ENCODE measurements around the gene BBLN.
A peak's percentile ranks its signal among the peaks of the same experiment; 100 is the strongest.
"Not testable (repeated sequence)": the region's sequence is repeated elsewhere in the genome, so short reads cannot be mapped to it uniquely, and the experiment has no call there.

Gene BBLN

DNA sequence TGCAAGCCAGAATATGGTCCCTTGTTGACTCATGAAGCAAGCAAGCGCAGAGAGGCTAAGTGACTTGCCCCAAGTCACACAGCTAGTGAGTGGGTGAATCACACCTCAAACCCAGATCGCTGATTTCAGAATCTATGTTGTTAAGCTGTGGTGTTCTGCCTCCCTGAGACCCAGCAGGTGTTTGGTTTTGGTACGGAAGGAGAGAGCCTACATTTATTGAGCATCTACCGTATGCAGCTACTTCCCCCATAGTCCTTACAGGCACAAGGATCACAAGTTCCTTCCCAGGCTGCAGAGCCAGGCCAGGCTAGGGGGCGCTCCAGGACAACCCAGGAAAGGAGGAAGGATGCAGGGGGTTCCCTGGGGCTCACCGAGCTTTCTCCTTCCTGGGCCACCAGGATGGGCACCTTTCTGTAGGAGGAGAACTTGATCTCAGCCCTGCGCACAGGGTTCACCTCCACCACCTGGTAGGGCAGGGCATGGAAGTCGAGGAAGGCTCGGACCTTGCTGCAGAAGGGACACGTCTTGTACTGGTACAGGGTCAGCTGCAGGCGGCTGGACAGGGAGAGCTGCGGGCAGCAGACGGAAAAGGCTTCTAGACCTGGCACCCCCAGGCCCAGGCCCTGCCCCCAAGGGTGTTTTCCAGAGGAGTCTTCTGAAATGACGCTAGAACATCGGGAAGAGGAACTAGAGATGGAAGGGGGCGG lies 35.0 kb upstream of the BBLN start:
- no peak for DNase-seq

DNA sequence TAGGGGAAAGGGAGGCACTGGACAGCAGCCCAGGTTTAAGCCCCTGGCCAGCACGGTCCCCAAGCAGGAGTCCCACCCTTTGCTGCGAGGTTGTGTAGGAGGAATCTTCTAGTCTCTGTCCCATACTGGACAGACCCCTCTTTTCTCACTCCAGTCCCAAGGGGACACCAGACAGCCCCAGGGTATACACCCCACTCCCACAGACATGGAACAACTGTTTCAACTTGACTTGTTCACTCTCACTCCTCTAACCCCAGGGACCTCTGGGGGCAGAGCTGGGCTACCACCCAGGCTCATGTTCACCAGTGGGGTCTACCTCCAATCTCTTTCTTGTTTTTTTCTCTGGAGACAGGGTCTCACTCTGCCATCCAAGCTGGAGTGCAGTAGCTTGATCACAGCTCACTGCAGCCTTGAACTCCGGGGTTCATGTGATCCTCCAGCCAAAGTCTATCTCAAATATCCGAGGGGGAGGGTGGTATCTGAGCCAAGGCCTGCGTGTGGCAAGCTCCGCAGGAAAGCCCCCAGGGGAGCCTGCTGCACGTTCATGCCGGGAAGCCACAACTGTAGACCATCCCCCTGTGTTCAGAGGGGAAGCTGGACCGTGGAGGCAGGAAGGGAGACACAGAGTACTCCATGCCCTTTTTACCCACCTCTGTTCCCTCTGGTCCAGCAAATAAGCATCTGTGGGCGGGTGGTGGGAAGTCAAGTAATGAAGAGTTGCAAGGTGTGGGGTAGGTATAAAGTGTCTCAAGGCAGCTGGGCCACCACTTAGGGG lies 34.3 kb upstream of the BBLN start:
- DNase-seq: no peak

DNA sequence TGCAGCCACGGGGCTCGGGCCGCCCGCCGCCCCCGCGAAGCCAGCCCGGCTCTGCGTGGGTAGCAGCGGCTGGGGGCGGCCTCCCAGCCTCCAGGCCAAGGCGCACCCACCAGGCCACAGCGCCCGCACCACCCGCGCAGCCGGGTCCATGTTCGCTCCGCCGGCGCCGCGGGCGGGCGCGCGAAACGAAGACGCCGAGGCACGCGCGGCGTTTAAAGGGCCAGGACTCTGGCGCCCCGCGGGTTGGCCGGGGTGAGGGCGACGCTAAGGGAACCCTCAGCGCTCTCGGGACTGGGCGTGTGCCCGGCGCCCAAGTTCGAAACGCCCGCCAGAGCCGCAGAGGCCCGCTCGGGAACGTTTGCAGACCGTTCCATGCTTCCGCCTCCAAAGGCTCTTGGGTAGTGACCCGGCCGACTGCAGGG lies 32.5 kb upstream of the BBLN start, which contains the start of gene PTGES2:
TSS of gene PTGES2 (minus strand) at position 162 of the 422 bp plus-strand sequence. CDS start at position 150, 12 bp downstream.
- peak; percentile 67 for DNase-seq

DNA sequence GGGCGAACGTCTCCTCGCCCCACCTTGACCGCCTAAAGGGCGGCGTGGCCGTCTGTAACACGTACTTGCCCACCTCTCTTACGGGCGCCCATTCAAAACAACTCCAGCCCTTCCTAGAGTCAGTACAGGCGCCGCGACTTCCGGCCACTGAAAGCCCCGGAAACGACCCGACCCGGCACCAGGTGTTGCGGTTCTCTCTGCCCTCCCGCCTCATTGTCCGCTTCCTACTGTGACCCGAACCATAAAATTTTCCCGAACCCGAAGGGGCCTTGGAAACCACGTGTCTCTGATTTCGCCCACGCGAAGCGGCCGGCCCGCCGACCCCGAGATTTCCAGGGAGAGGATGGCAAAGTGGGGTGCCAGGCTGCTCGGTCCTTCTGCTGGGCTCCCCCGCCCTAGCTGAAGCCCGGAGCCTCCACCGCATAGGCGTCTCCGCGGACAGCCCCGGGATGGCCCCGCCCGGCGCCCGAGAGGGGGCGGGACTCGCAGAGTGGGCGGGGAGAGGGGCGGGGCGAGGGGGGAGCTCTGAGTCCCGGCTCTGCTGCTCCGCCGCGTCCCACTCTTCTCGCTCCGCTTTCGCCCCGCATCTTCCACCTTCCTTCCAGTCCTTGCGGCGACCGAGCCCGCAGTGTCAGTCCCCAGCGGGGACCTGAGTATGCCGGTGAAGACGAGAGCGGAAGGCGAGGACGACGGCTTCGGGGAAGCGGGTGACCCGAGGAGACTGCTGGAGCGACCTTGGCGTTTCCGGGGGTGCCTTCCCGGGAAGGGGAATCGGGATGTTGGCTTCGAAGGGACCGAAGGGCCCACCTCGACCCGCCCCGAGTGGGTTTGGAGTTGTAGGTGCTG lies 31.9 kb upstream of the BBLN start:
- peak; percentile 57 for DNase-seq

DNA sequence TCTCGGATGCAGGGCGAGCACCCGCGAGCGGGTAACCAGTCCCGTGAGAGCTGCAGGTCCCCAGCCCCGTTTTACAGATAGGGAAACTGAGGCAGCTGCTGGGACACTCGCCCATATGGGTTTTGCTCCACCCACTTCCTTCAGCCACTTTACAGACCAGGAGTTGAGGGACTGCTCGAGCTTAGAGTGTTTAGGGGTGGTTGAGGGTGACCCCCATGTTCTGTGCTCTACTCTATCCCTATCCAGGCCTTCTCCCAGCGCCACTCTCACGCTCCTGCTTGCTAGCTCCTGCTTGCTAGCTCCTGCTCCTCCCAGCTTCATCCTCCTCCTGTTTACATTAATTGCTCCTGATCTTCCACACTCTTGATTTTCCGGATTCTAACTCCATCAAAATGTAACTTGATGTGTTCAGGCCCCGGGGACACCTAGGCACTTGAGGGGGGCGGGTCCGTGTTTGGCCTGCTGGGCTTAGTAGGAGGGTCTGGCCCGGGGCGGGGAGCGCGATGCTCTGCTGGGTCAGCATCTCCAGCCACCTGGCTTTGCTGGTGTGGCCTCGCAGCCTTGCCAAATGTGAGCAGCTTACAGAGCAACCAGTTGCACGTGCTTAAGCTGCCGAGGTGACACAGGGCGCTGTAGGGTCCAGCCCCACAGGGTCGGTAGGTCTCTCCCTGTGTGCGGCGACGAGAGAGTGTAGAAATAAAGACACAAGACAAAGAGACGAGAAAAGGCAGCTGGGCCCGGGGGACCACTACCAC lies 31.1 kb upstream of the BBLN start:
- no peak for DNase-seq

DNA sequence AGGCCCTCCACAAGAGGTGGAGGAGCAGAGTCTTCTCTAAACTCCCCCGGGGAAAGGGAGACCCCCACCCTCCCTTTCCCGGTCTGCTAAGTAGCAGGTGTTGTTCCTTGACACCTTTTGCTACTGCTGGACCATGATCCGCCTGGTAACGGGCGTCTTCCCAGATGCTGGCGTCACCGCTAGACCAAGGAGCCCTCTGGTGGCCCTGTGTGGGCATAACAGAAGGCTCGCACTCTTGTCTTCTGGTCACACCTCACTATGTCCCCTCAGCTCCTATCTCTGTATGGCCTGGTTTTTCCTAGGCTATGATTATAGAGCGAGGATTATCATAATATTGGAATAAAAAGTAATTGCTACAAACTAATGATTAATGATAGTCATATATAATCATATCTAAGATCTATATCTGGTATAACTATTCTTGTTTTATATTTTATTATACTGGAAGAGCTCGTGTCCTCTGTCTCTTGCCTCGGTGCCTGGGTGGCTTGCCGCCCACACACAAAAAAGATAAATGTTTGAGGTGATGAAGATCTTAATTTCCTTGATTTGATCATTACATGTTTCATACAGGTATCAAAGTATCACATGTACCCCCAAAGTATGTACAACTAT lies 30.0 kb upstream of the BBLN start:
- DNase-seq: not testable (repeated sequence)

DNA sequence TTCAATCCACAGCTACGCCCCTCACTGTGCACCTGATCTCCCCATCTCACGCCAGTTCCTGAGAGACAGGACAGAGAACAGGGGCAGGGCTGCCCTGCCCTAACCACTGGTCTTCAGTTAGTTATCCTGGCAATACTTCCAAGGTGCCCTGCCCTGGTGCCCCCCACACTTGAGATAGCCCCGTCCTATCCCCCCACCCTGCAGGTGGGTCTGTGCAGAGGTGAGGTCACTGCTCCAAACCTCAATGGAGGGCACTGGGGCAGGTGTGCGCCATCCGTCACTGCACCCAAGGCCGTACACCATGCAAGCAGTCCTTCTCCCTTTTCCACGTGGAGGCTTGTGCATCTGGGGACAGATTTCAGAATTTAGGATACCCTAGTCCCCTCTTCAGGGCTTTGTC lies 29.4 kb upstream of the BBLN start:
- not testable (repeated sequence) for DNase-seq

DNA sequence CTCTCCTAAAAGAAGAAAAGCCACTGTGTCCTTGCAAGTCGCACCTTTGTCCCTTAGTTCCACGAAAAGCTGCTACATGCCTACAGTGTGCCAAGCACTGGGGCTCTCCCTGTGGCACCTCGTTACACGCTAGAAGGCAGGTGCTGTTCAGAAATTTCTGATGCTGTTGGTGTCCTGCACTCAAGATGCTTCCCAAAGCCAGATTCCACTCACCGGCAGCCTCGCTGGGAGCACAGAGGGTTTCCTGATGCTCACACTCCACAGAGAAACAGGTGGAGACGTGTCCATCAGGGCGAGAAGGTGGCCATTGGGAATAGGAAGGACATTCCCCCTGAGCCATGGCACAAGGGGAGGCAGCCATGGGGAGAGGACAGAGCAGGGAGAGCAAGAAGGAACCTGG lies 28.7 kb upstream of the BBLN start:
- DNase-seq: not testable (repeated sequence)

DNA sequence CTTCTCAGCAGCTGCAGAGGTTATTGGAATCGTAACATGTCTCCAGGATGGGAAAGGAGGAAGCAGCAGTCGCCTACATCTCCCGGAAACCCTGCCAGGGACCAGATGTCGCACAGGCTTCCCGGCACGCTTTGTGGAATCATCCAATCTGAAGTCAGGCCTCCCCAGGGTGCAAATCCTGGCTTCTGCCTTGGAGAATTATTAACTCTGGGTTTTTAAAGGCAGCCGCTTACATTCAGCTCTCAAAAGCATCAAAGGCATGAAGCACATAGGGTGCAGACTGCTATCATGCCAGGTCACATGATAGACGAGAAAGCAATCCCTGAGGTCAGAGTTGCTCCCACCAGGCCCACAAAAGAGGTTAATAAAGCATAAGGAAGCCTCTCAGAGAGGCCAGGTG lies 27.9 kb upstream of the BBLN start:
- DNase-seq: not testable (repeated sequence)

DNA sequence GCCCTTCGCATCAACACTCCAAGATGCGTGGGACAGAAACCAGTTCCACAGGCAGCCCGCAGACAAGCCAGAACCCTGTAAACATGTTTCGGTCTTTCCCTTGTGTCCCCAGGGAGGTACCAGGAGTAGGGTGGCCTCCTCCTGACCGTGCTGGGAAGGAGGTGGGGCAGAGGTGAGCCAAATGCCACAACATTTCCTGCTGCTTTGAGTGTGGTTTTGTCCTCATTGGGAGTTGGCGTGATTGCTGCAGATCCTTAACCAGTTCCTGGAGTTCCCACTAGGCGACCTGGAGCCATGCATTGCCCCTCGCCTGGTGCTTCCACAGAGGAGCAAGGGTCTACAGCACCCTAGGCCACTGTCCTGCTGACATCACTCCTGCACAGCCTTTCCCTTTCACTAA lies 24.5 kb upstream of the BBLN start:
- DNase-seq: not testable (repeated sequence)

DNA sequence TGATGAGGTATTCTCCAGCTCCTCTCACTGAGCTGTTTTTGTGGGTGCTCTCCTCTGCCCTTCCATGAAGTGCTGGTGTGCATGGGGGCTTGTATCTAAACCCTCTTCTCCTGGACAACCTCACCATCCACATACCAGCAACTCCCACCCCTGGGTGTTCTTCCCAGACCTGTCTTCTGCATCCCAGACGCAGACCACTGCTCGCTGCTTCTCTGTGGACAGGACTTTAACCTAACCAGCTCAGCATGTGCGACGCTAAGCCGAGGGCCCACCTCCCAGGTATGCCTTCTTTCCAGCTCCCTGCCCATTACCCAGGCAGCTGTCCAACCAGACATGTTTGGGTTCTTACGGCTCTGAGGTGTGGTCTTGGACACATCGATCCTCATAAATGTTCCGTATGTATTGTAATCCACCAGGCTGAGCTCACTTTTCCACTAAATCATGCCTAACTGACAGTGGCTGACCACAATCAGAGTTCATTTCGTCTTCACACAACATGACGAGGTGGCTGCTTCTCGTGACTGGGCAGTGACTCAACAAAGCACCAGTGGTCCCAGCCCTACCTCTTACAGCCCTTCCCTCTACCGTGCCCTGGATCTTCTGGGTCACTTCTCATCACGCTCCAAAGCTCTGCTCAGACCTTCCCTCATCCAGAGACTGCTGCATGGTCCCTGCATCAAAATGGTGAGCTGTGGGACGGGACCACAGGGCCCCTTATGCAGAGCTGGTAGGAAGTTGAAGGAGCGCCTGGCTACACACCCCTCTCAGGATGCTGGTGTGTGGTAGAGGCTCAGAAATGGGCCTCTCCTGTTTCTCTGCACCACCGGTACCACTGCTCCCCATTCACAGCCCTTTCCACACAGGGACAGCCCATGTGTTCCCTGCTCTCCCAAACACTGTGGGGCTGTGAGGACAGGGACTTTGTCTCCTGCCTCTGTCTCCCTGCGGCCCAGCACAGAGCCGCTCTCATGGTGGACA lies 23.0 kb upstream of the BBLN start:
- DNase-seq: no peak

DNA sequence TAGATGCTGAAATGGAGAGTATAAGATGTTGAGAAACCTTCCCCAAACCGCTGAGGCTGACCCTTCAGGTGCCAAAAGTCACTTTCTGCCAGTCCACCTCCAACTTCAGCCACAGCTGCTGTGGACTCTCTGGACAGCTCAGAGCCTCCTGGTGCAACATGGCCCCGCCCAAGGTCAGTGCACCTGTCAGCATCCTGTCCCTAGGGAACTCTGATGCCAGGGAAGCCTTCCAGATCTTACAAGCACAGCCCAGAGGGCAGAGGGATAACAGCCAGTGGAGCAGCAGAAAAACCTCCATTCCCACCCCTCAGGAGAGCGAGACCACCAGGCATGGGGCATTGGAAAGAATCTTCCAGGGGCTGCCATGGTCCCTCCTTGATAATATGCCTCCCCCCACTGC lies 22.1 kb upstream of the BBLN start:
- no peak for DNase-seq

DNA sequence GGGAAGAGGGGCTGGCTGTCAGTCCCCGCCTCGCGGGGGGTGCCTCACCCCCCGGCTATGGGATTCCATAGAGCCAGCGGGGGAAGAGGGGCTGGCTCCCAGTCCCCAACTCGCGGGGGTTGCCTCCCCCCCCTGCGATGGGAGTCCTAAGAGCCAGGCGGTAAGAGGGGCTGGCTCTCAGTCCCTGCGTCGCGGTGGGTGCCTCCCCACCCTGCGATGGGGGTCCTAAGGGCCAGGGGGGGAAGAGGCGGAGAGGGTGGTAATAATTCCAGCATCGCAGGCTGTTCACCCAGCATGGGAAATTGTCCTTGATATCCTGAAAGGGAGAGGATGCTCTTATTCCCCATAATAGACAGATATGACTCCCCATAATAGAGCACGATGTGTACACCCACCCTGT lies 20.4 kb upstream of the BBLN start:
- DNase-seq: no peak

DNA sequence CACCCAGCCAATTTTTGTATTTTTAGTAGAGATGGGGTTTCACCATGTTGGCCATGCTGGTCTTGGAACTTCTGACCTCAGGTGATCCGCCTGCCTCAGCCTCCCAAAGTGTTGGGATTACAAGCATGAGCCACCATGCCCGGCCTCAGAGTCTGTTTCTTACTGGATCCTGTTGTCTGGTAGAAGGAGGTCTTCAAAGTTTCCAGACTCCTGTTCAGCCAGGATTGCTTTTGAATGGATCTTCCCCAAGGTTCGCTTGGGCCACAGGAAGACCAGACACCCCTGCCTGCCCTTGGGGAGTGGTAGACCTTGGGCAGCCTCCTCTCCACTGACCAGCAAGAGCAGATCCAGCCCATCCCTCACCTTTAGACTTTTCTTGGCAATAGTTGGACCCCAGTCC lies 18.5 kb upstream of the BBLN start:
- no peak for DNase-seq

DNA sequence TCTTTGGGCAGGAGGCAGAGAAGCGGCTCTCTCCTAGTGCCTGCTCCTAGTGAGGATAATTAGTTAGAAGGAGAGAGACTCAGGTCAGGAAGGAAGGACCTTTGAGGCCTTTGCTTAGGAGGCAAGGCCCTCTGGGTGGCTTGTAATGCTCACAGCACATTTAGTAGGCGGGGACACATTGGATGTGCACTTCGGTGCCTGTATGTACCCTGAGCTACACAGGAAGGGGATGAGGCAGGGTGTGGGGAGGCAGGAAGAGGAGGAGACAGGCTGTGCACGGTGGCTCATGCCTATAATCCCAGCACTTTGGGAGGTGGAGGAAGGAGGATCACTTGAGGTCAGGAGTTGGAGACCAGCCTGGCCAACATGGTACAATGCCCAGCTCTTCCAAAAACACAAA lies 18.0 kb upstream of the BBLN start:
- DNase-seq: no peak

DNA sequence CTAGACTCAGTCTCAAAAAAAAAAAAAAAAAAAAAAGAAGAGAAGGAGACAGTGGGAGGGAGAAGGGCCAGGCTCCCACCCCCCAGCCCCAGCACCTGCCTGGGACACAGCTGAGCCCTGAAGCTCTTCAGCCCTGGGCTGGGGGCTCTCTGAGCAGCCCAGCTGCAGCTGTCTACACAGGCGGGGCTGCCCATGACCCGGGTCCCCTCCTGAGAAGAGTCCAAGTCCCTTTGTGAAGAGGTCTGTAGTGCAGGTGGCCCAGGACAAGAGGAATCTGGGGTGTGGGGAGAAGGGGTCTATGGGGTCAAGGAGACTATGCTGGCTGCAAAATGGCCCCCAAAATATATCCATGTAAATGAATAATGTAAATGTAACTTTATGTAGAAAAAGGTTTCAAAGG lies 17.5 kb upstream of the BBLN start:
- no peak for DNase-seq

DNA sequence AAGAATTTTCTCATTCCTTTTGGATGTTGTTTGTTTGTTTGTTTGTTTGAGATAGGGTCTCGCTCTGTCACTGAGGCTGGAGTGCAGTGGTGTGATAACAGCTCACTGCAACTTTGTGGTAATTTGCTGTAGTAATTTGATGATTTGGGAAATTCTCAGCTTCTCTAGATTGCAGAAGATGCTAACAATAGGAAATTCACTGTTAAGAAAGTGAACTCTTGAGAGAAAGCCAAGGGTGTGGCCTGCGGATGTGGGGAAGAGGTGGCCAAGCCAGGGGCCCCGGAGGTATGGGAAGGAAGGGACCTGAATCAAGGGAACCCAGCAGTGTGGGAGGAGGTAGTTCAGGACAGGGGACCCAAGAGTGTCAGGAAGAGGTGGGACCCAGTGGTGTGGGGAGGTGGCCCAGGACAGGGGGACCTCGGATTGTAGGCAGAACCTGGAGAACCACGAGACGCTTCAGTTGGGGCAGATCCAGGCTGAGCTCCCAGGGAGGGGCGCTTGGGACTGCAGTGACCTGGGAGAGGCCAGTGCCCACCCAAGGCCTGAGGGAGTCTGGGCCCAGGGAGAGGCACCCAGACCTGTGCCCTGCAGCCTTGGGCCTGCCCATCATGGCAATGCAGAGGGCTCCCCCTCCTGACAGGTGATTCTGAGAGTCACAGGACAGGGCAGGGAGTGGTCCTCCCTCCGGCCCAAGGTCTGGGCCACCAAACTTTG lies 16.4 kb upstream of the BBLN start:
- DNase-seq: no peak

DNA sequence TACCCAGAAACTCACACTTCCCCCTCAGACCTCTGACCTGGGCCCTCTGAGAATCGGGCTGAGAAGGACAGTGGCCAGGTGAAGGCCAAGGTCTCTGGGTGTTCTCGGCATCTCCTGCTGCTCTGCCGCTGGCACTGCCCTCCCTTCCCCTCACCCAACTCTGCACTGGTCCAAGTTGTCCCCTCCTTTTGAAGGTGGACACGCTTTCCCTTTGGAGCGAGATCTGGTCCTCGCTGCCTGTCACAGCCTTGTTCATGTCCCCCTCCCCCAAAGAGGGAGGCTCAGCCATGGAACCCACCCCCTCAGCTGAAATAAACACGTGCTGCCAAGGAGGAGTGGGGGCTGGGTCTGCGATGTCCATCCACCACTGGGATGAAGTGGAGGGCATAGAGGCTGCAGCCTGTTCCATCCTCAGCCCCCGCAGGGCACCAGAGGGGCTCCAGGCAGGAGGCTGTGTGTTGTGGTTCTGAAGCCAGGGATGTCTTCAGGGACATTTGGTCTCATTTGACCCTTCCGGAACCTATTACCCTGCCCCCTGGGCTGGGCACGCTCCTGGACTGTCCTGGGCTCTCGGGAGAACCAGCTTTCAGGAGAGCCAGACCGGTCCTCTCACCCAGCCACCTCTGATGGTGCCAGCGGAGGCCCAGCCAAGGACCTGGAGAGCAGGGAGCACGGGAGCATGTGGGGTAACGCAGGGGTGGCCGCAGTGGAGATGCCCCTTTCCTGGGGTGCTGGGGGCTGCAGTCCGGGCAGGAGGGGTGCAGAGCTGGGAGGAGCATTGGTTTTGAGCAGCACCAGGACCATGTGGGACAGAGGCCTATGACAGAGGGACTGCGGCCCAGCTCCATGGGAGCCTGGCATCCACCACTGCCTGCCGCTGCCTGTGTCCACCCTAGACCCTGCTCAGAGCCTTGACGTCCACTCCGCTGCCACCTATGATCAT lies 15.6 kb upstream of the BBLN start:
- DNase-seq: no peak

DNA sequence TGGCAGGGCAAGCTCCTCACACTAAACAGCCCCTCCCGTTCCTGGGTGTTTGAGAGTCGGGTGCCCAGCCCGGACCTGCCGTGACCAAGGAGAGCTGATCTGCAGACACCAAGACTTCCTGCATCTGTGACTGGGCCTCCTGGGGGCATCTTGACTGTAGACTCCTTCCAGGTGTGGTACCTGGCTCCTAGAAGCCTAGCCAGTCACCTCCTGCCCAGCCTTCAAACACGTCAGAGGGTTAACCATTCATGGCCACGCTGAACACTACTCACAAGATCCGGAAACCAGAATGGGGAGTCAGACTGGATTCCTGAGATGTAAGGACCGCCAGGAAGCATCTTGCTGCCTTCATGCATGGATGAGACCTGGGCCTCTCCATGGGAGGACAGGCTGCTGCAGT lies 14.5 kb upstream of the BBLN start:
- no peak for DNase-seq

Data from NCI-H1048 (cell line).